DOHH2 (cell line): ENCODE measurements around the gene TGFBR3.

Source experiments
- H3F3A ChIP-seq: fragments of 200-600 bp; sonication (generic), shearing (Covaris generic); 2 replicates; pipeline ENCODE4 v1.6.0; 2016; ENCODE audit warnings: antibody characterized with exemption, mild to moderate bottlenecking; ENCODE audit not compliant: control insufficient read depth, insufficient read depth
- H3K27ac ChIP-seq: fragments of 200-600 bp; sonication (generic); 2 replicates; pipeline ENCODE4 v1.5.1; 2014; ENCODE audit warnings: low read depth, mild to moderate bottlenecking, low read length, moderate library complexity
- H3K27me3 ChIP-seq: fragments of 200-600 bp; sonication (generic); 2 replicates; pipeline ENCODE4 v1.6.1; 2014; ENCODE audit warnings: mild to moderate bottlenecking, low read length, mixed read lengths; ENCODE audit not compliant: control insufficient read depth
- H3K36me3 ChIP-seq: fragments of 200-600 bp; sonication (generic); 2 replicates; pipeline ENCODE4 v1.6.1; 2014; ENCODE audit warnings: mild to moderate bottlenecking, low read length, moderate library complexity, mixed read lengths; ENCODE audit not compliant: control insufficient read depth
- H3K4me1 ChIP-seq: fragments of 200-600 bp; sonication (generic); 2 replicates; pipeline ENCODE4 v1.6.1; 2014; ENCODE audit warnings: mild to moderate bottlenecking, low read length, mixed read lengths; ENCODE audit not compliant: control insufficient read depth
- H3K4me2 ChIP-seq: fragments of 200-600 bp; sonication (generic); 2 replicates; pipeline ENCODE4 v1.6.0; 2014; ENCODE audit warnings: mild to moderate bottlenecking, low read length, moderate library complexity
- H3K4me3 ChIP-seq: fragments of 200-600 bp; sonication (generic); 2 replicates; pipeline ENCODE4 v1.5.1; 2014; ENCODE audit warnings: mild to moderate bottlenecking, low read length, mixed read lengths
- H3K79me2 ChIP-seq: fragments of 200-600 bp; sonication (generic); 2 replicates; pipeline ENCODE4 v1.6.1; 2014; ENCODE audit warnings: mild to moderate bottlenecking, low read length, mixed read lengths; ENCODE audit not compliant: control insufficient read depth
- H3K9me2 ChIP-seq: fragments of 200-600 bp; sonication (generic); replicated peaks from 2 replicates; pipeline ENCODE4 v1.6.1; 2014; ENCODE audit warnings: mild to moderate bottlenecking, low read length, mixed read lengths; ENCODE audit not compliant: control insufficient read depth
- H3K9me3 ChIP-seq: fragments of 200-600 bp; sonication (generic); 2 replicates; pipeline ENCODE4 v1.6.1; 2014; ENCODE audit warnings: antibody characterized with exemption, low read length, mixed read lengths; ENCODE audit not compliant: control insufficient read depth, insufficient read depth
- H4K20me1 ChIP-seq: fragments of 200-600 bp; sonication (generic); 2 replicates; pipeline ENCODE4 v1.6.0; 2014; ENCODE audit warnings: low read depth, mild to moderate bottlenecking, antibody characterized with exemption, low read length, moderate library complexity; ENCODE audit not compliant: control insufficient read depth, insufficient read depth
- CTCF ChIP-seq: fragments of 200-600 bp; sonication (generic); IDR thresholded peaks from one replicate; pipeline ENCODE4 v1.5.1; 2014; ENCODE audit warnings: antibody characterized with exemption, mild to moderate bottlenecking, low read depth, low read length; ENCODE audit not compliant: poor library complexity, severe bottlenecking
- EZH2phosphoT487 ChIP-seq: fragments of 200-600 bp; sonication (generic); IDR thresholded peaks from 2 replicates; pipeline ENCODE4 v1.6.1; 2017; ENCODE audit warnings: borderline replicate concordance, mild to moderate bottlenecking, antibody characterized with exemption, low read length, moderate library complexity, mixed read lengths

Gene TGFBR3

GRCh38 chr1:91916811-91917460 is 31.0 kb upstream of the TGFBR3 start:
- Histone ChIP-seq H3K4me2 (no peak overlapping the region), H3K36me3 (no peaks in the 10 kb centered on the region), H3K4me1 (no peaks in the 10 kb centered on the region), H4K20me1 (no peaks in the 10 kb centered on the region), H3F3A (no peaks in the 10 kb centered on the region), H3K4me3 (no peak overlapping the region), H3K27ac (no peak overlapping the region), H3K79me2 (no peaks in the 10 kb centered on the region), H3K9me2 (no peaks in the 10 kb centered on the region), H3K9me3 (no peaks in the 10 kb centered on the region), H3K27me3 (no peaks in the 10 kb centered on the region)
- TF ChIP-seq EZH2phosphoT487: no peak
- TF ChIP-seq CTCF: no peak

- no peaks in the 10 kb centered on the region for H3K79me2 ChIP-seq
- H3F3A ChIP-seq: no peaks in the 10 kb centered on the region
- TF ChIP-seq CTCF (no peak), EZH2phosphoT487 (no peak)
- no peaks in the 10 kb centered on the region for H3K9me2 ChIP-seq
- H3K9me3 ChIP-seq: no peaks in the 10 kb centered on the region
- H4K20me1 ChIP-seq: no peaks in the 10 kb centered on the region
- H3K4me1 ChIP-seq: no peaks in the 10 kb centered on the region
- no peak overlapping the region for H3K27ac ChIP-seq
- no peak overlapping the region for H3K4me2 ChIP-seq
- H3K36me3 ChIP-seq: no peaks in the 10 kb centered on the region
- H3K27me3 ChIP-seq: no peaks in the 10 kb centered on the region
- H3K4me3 ChIP-seq: no peak overlapping the region
These were observed 30.1 kb upstream of the TGFBR3 start for GRCh38 chr1:91916046-91916445.

- no peaks in the 10 kb centered on the region for H3K27me3 ChIP-seq
- H3K9me3 ChIP-seq: no peaks in the 10 kb centered on the region
These were observed 27.1 kb upstream of the TGFBR3 start for GRCh38 chr1:91913018-91913417.

More at GRCh38 chr1:91913018-91913417, 27.1 kb upstream of the TGFBR3 start:
- no peaks in the 10 kb centered on the region for H3K36me3 ChIP-seq
- H3K4me3 ChIP-seq: no peak overlapping the region
- H3K4me2 ChIP-seq: no peak overlapping the region
- H4K20me1 ChIP-seq: no peaks in the 10 kb centered on the region
- H3K9me2 ChIP-seq: no peaks in the 10 kb centered on the region
- no peaks in the 10 kb centered on the region for H3F3A ChIP-seq
- no peaks in the 10 kb centered on the region for H3K4me1 ChIP-seq
- H3K79me2 ChIP-seq: no peaks in the 10 kb centered on the region
- TF ChIP-seq CTCF (no peak), EZH2phosphoT487 (no peak)
- H3K27ac ChIP-seq: no peak overlapping the region
